Measurements from ENCODE around the gene ZNF334. TPM values are rescaled to one million over a fixed set of nuclear protein-coding genes. Genes with fewer than 3 reads are reported as not detected.

Gene ZNF334
- total RNA-seq, 1 experiment from 2014 or later = 19.5 TPM

- Mint-ChIP-seq H3K36me3 (ENCODE audit: insufficient read depth in 1 of 3, low read depth in 3 of 3) (peaks cover 72 to 88% (median 79%) of the 10 kb centered on the region in 3 experiments), H3K4me1 (peaks cover 0 to 3% of the 10 kb centered on the region in 2 experiments; a peak in 1 of 4 replicates), H3K27me3 (ENCODE audit: low read depth) (no peaks in the 10 kb centered on the region), H3K4me3 (no peak overlapping the region), H3K27ac (no peak overlapping the region), H3K9me3 (peaks cover 36 to 67% of the 10 kb centered on the region in 2 experiments)
- Histone ChIP-seq H3K27me3 (ENCODE audit: insufficient read depth, low read length) (no peaks in the 10 kb centered on the region), H4K8ac (replicated peaks; ENCODE audit: insufficient read length, low read depth, low read length) (no peak overlapping the region), H3K4me2 (ENCODE audit: insufficient read depth, insufficient read length, low read length) (no peak overlapping the region), H4K91ac (ENCODE audit: insufficient read length, low read depth, low read length) (no peak overlapping the region), H2BK12ac (ENCODE audit: insufficient read length, low read depth, low read length) (no peak overlapping the region), H2BK5ac (ENCODE audit: insufficient read length, low read length) (no peak overlapping the region), H3K27ac (ENCODE audit: insufficient read length, low read depth, low read length) (no peak overlapping the region), H3K9me3 (ENCODE audit: control insufficient read depth, low read depth, low read length) (peaks cover 30% of the 10 kb centered on the region), H4K20me1 (ENCODE audit: control insufficient read depth, insufficient read depth, insufficient read length) (no peaks in the 10 kb centered on the region), H2BK20ac (ENCODE audit: low read depth, low read length, poor library complexity, severe bottlenecking) (no peak overlapping the region), H3K56ac (ENCODE audit: insufficient read length, low read depth, low read length) (no peak overlapping the region), H3K23ac (ENCODE audit: insufficient read length, low read depth, low read length) (no peak overlapping the region), H2BK15ac (ENCODE audit: low read depth, low read length) (no peak overlapping the region), H3K23me2 (ENCODE audit: insufficient read length, low read depth, low read length, poor library complexity, severe bottlenecking) (peaks cover 3% of the 10 kb centered on the region), H3K18ac (ENCODE audit: insufficient read length, low read depth, low read length) (no peak overlapping the region), H3K9ac (ENCODE audit: extremely low read depth, insufficient read length, low read length) (no peak overlapping the region), H3T11ph (ENCODE audit: low read length) (no peak overlapping the region), H4K5ac (ENCODE audit: insufficient read length, low read depth, low read length) (no peak overlapping the region), H3K4ac (ENCODE audit: low read depth, low read length) (no peak overlapping the region), H3K79me1 (ENCODE audit: insufficient read depth, low read depth, low read length, poor library complexity, severe bottlenecking) (no peaks in the 10 kb centered on the region), H2AK5ac (ENCODE audit: insufficient read length, low read length) (no peak overlapping the region), H3K4me1 (ENCODE audit: insufficient read depth, low read length) (no peaks in the 10 kb centered on the region), H3K14ac (ENCODE audit: insufficient read depth, low read length) (no peak overlapping the region), H3K79me2 (ENCODE audit: insufficient read depth, low read length) (no peaks in the 10 kb centered on the region), H2BK120ac (ENCODE audit: low read depth, low read length, poor library complexity, severe bottlenecking) (no peak overlapping the region), H2AFZ (ENCODE audit: low read length) (no peak overlapping the region)
- TF ChIP-seq CTCF (conservative IDR thresholded peaks at IDR 0.05) = no peak
- WGBS (ENCODE audit: extremely low coverage, insufficient read length, low lambda C conversion rate) = no CpG with 5 or more reads among the region's 4 CpGs
- DNase-seq = no peak
These were observed 5.5 kb downstream of the ZNF334 start for GRCh38 chr20:46507760-46508407.

Measured in H9 (cell line).